ENCODE data around the gene C2CD2.
"Not testable (repeated sequence)": the region's sequence is repeated elsewhere in the genome, so short reads cannot be mapped to it uniquely, and the experiment has no call there.

The C2CD2 gene

DNA sequence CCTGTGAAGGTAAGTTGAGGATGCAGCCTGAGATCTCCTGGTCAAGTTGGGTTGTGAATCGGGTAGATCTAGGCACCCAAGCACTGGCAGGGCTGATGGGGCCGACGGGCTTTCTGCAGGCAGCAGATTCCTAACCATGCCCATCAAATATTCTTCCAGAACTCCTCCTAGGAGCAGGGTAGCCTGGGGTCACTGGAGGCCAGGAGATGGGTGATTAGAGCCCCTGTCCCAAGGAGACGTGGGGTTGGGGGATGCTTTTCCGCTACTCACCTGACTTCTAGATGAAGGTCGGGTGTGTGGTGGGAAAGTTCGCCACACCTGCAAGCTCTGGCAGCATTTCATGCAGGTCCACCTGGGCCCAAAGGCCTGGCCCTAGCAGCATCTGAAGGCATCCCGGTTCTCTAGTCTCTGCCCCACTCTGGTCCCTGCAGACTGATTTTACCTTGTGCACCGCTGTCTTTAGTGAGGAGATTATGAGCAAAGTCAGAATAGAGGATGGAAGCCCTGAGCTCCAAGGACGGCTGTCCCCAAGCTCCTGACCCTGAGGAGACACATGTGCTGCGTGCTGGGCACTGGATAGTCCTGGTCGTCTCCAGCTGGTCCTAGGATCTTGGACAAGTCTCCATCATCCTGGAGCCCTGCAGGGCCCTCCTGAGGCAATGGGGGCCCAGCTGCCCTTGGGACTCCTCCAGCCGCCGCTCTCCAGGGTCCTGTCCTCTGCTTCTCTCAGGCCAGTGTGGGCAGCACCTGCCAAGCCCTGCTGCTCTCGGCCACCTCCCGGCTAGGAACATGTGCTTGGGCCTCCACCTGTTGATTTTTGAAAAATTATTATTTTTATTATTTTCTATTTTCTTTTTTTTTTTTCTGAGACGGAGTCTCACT lies 21.8 kb upstream of the C2CD2 start:
- DNase-seq (ENCODE audit: low read depth in 2 of 2), result no peak

GRCh38 chr21:41974752-41975053 lies 20.9 kb upstream of the C2CD2 start:
- no peak for DNase-seq (ENCODE audit: low read depth in 2 of 2)

GRCh38 chr21:41973861-41974751 lies 20.3 kb upstream of the C2CD2 start:
- DNase-seq (ENCODE audit: low read depth in 2 of 2), result no peak

GRCh38 chr21:41973427-41973831 lies 19.6 kb upstream of the C2CD2 start:
- no peak for DNase-seq (ENCODE audit: low read depth in 2 of 2)

GRCh38 chr21:41972511-41973205 lies 18.8 kb upstream of the C2CD2 start:
- no peak for DNase-seq (ENCODE audit: low read depth in 2 of 2)

GRCh38 chr21:41971891-41972290 lies 18.1 kb upstream of the C2CD2 start:
- DNase-seq (ENCODE audit: low read depth in 2 of 2), result no peak

- no peak for DNase-seq (ENCODE audit: low read depth in 2 of 2)
These were observed 17.2 kb upstream of the C2CD2 start for GRCh38 chr21:41970751-41971653.

GRCh38 chr21:41970106-41970391 lies 16.2 kb upstream of the C2CD2 start:
- no peak for DNase-seq (ENCODE audit: low read depth in 2 of 2)

DNA sequence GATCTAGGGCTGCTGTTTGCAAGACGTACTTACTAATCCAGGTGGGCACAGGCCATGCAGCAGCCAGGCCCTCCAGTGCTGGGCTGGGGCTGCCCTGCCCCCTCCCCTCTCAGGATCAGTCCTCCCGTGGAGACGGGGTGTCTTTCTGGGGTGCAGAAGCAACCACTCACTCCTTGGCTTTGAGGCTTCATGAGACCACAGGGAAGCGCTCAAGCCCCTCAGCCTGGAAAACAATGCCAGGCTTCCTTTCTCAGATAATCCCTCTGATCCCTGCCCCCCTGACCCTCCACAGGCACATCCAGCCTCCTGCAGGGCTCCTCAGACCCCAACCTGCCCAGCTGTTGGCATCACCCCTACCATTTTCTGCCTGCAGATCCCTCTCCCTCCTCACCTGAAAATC lies 13.9 kb upstream of the C2CD2 start:
- no peak for DNase-seq (ENCODE audit: low read depth in 2 of 2)

GRCh38 chr21:41966872-41967621 lies 13.2 kb upstream of the C2CD2 start:
- DNase-seq (ENCODE audit: low read depth in 2 of 2), result no peak

DNA sequence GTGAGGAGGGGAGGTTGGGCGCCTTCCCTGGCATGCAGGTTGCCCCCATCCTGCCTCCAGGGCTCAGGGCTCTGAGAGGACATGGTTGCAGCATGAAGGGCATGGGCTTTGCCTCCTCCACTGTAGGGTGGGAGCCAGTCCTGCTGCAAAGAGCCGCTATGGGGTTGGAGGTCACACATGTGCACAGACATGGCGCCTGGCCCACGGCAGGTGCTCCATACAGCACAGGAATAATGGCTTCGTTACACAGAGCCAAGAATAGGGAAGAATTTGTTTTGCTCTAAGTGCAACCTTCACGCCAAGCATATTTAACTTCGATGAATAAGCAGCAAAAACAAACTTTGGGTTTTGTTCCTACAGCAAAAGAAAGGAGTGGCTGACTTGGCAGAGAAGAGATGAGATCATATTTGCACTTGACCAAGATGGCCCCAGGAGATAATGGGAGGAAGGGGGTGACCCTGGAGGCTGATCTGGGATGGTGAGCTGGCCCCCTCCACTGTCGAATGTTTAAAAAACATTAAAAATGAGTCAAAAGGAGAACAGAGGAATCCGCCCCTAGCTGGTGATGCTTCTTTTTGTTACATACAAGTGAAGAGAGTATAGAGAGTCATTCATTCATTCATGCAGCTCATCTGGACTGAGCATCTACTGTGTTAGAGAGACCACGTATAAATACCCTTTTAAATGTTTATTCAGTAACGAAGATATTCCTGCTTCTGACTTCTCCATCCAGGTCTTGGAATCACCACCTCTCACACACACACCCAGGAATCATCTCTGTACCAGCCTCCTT lies 12.4 kb upstream of the C2CD2 start:
- DNase-seq (ENCODE audit: low read depth in 2 of 2), result no peak

DNA sequence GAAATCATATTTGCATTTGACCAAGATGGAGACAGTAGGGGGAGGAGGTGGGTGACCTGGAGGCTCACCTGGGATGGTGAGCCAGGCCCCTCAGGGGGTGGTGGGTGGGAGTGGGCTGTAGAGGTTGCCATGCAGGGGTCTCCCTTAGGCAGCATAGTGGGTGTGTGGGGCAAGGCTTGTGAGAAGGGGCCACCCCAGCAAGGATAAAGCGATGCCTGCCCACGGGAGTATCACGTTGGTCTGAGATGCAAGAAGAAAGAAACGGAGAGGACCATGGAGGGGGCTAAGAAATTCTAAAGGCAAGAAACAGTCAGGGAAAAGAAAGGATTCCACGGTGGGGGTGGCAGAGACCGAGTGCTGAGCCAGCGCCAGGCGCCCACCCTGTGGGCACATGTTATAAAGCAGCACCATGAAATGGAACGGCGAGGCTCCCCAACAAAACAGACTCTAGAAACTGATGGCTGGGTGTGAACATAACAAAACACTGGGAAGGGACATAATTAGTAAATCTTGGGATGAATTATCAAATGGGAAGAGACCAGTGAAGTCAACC lies 11.7 kb upstream of the C2CD2 start:
- DNase-seq (ENCODE audit: low read depth in 2 of 2), result no peak

DNA sequence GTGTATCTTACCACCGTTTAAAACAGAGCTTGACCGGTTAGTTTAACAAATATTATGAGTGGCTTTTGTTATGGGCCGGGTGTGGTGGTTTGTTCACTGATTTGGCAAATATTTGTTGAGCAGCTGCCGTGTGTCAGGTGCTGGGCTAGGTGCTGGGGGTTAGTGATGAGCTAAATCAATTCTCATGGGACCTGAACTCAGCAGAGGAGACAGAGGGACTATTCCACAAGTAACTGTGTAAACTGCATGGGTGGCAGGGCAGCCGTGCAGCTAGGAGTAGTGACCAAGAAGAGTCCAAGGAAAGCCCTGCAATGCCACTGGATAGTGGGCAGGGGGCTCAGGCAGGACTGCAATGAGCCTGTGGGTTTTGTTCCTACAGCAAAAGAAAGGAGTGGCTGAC lies 11.2 kb upstream of the C2CD2 start:
- DNase-seq (ENCODE audit: low read depth in 2 of 2), result no peak

DNA sequence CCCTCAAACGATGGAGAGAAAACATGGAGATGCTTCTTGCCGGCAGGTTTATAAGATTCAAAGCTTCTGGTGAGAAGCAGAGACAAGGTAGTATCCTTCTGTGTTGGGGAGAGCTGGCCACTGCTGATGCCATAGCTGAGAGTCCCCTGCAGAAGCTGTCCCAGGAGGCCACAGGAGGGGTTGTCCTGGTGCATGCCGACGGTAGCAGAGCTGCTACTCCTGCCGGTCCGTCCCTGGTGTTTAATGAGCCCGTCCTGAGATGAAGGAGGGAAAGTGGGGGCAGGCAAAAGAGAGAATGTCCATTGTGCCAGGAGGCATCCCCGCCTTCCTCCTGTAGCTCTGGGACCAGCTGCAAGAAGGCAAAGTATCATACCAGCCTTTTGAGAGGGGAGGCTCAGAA lies 10.4 kb upstream of the C2CD2 start:
- no peak for DNase-seq (ENCODE audit: low read depth in 2 of 2)

GRCh38 chr21:41962425-41962966 lies 8.7 kb upstream of the C2CD2 start:
- DNase-seq (ENCODE audit: low read depth in 2 of 2), result no peak

DNA sequence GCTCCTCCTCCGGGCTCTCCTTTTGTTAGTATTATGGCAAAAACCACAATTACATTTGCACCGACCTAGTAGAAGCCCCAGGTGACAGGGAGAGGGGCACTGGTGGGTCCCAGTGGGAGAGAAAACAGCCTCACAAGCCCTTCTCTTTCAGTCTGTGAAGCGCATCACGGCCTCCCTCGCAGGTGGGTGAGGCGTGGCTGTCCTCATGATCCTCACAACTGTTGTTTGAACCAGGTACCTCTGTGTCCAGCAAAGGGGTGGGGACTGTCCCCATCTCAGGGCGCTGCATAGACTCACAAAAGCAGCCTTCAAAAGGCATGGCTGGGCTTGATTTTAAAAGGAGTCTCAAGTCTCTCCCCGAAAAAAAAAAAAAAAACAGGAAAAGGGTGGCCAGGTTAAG lies 7.9 kb upstream of the C2CD2 start:
- DNase-seq (ENCODE audit: low read depth in 2 of 2), result no peak

- DNase-seq (ENCODE audit: low read depth in 2 of 2), result no peak
These were observed 7.5 kb upstream of the C2CD2 start for GRCh38 chr21:41961282-41961701.

GRCh38 chr21:41960386-41960785 lies 6.6 kb upstream of the C2CD2 start:
- no peak for DNase-seq (ENCODE audit: low read depth in 2 of 2)

GRCh38 chr21:41959697-41960096 lies 5.9 kb upstream of the C2CD2 start:
- not testable (repeated sequence) for DNase-seq (ENCODE audit: low read depth in 2 of 2)
